HCT116 (cell line): ENCODE measurements around the gene PPP1R14C.

Experiments used
- JUND ChIP-seq: IDR thresholded peaks from 2 replicates; pipeline ENCODE4 v1.6.1; 2012
- POLR2A ChIP-seq: IDR thresholded peaks from 2 replicates; pipeline ENCODE4 v1.7.0; 2011; ENCODE audit warnings: borderline replicate concordance; ENCODE audit not compliant: insufficient read depth, insufficient read length; ENCODE audit errors: extremely low read depth
- SIN3A ChIP-seq: IDR thresholded peaks from 2 replicates; pipeline ENCODE4 v1.6.1; 2012; ENCODE audit warnings: low read depth
- SP1 ChIP-seq: IDR thresholded peaks from 2 replicates; pipeline ENCODE4 v1.6.1; 2012; ENCODE audit warnings: low read depth
- TF ChIP-seq, protein P1 (sequence below), 3 experiments: fragments of 200-600 bp in 1 of 3; sonication (generic) in 1 of 3; IDR thresholded peaks in 2 of 3; conservative IDR thresholded peaks in 1 of 3; 2 replicates each; pipeline ENCODE4 v1.5.1; 2012 to 2017; ENCODE audit warnings: low read depth in 2 of 3, low read length in 2 of 3, antibody characterized with exemption in 1 of 3, borderline replicate concordance in 1 of 3, control low read depth in 1 of 3, mild to moderate bottlenecking in 1 of 3, mixed read lengths in 1 of 3, mixed run types in 1 of 3, moderate library complexity in 1 of 3; ENCODE audit not compliant: insufficient read depth in 1 of 3
- TF ChIP-seq, protein P2 (sequence below): IDR thresholded peaks from 2 replicates; pipeline ENCODE4 v1.6.1; 2011; ENCODE audit warnings: mild to moderate bottlenecking, low read length, moderate library complexity; ENCODE audit not compliant: insufficient replicate concordance; ENCODE audit errors: extremely low read depth
- TF ChIP-seq, protein P3 (sequence below): IDR thresholded peaks from 2 replicates; pipeline ENCODE4 v1.6.1; 2012; ENCODE audit warnings: low read depth
- TF ChIP-seq, protein P4 (sequence below): IDR thresholded peaks from 2 replicates; pipeline ENCODE4 v1.6.1; 2012

DNA sequence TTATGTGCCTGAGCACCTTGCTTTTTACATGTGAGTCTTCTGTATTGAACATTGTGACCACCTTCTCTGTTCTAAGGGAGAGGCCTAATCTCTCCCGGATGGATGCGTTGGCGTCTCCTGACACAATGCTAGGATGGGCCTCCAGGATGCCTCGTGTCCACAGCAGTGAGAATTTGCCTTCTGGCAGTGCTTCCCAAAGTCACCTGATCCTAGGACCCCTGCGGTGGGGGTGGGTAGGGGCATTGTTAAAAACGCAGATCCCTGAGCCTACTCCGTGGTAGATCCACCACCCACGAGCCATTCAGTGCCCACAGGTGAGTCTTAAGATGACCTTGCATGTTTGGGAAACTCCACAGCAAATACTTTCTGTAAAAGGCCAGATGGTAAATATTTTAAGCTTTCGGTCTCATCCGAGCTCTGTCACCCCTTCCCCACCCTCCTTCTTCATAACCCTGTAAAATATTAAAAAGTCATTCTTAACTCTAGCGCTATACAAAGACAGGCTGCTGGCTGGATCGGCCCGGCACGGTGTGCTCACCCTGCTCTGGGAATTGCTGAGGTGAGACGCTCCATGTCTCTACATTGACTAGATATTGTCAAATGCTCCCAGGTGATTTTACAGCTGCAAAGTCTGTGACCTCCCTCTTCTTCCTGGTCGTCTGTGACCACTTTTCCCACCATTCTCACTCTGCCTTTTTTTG lies 119.3 kb downstream of the PPP1R14C start:
- TF ChIP-seq, protein P1, sequence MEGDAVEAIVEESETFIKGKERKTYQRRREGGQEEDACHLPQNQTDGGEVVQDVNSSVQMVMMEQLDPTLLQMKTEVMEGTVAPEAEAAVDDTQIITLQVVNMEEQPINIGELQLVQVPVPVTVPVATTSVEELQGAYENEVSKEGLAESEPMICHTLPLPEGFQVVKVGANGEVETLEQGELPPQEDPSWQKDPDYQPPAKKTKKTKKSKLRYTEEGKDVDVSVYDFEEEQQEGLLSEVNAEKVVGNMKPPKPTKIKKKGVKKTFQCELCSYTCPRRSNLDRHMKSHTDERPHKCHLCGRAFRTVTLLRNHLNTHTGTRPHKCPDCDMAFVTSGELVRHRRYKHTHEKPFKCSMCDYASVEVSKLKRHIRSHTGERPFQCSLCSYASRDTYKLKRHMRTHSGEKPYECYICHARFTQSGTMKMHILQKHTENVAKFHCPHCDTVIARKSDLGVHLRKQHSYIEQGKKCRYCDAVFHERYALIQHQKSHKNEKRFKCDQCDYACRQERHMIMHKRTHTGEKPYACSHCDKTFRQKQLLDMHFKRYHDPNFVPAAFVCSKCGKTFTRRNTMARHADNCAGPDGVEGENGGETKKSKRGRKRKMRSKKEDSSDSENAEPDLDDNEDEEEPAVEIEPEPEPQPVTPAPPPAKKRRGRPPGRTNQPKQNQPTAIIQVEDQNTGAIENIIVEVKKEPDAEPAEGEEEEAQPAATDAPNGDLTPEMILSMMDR (IDR thresholded peaks at IDR 0.05 in 2 of 3, conservative IDR thresholded peaks at IDR 0.05 in 1 of 3; ENCODE audit: borderline replicate concordance in 1 of 3, insufficient read depth in 1 of 3, low read depth in 2 of 3, low read length in 2 of 3): no peak
- TF ChIP-seq, protein P2, sequence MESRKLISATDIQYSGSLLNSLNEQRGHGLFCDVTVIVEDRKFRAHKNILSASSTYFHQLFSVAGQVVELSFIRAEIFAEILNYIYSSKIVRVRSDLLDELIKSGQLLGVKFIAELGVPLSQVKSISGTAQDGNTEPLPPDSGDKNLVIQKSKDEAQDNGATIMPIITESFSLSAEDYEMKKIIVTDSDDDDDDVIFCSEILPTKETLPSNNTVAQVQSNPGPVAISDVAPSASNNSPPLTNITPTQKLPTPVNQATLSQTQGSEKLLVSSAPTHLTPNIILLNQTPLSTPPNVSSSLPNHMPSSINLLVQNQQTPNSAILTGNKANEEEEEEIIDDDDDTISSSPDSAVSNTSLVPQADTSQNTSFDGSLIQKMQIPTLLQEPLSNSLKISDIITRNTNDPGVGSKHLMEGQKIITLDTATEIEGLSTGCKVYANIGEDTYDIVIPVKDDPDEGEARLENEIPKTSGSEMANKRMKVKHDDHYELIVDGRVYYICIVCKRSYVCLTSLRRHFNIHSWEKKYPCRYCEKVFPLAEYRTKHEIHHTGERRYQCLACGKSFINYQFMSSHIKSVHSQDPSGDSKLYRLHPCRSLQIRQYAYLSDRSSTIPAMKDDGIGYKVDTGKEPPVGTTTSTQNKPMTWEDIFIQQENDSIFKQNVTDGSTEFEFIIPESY: no peak
- TF ChIP-seq SP1: no peak
- no peak for TF ChIP-seq SIN3A
- TF ChIP-seq, protein P3, sequence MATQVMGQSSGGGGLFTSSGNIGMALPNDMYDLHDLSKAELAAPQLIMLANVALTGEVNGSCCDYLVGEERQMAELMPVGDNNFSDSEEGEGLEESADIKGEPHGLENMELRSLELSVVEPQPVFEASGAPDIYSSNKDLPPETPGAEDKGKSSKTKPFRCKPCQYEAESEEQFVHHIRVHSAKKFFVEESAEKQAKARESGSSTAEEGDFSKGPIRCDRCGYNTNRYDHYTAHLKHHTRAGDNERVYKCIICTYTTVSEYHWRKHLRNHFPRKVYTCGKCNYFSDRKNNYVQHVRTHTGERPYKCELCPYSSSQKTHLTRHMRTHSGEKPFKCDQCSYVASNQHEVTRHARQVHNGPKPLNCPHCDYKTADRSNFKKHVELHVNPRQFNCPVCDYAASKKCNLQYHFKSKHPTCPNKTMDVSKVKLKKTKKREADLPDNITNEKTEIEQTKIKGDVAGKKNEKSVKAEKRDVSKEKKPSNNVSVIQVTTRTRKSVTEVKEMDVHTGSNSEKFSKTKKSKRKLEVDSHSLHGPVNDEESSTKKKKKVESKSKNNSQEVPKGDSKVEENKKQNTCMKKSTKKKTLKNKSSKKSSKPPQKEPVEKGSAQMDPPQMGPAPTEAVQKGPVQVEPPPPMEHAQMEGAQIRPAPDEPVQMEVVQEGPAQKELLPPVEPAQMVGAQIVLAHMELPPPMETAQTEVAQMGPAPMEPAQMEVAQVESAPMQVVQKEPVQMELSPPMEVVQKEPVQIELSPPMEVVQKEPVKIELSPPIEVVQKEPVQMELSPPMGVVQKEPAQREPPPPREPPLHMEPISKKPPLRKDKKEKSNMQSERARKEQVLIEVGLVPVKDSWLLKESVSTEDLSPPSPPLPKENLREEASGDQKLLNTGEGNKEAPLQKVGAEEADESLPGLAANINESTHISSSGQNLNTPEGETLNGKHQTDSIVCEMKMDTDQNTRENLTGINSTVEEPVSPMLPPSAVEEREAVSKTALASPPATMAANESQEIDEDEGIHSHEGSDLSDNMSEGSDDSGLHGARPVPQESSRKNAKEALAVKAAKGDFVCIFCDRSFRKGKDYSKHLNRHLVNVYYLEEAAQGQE: no peak
- TF ChIP-seq, protein P4, sequence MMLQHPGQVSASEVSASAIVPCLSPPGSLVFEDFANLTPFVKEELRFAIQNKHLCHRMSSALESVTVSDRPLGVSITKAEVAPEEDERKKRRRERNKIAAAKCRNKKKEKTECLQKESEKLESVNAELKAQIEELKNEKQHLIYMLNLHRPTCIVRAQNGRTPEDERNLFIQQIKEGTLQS: no peak
- TF ChIP-seq JUND: no peak
- TF ChIP-seq POLR2A: no peak
